ENCODE results near the gene TAL2.

Gene TAL2

GRCh38 chr9:105678163-105678562 is 15.9 kb downstream of the TAL2 start:
- Histone ChIP-seq H3K4me3 (ENCODE audit: low read depth in 1 of 2, low read length in 2 of 2) (no peak overlapping the region), H3K27ac (ENCODE audit: low read depth, low read length) (no peak overlapping the region), H3K9ac (ENCODE audit: low read length) (no peak overlapping the region), H3K9me3 (ENCODE audit: low read length) (no peaks in the 10 kb centered on the region), H3K27me3 (ENCODE audit: control insufficient read depth in 1 of 2, insufficient read depth in 2 of 2, low read length in 2 of 2) (no peaks in the 10 kb centered on the region), H3K36me3 (ENCODE audit: insufficient read depth, low read length) (no peaks in the 10 kb centered on the region), H3K4me1 (ENCODE audit: insufficient read depth, low read length) (no peaks in the 10 kb centered on the region)

GRCh38 chr9:105678781-105679180 is 16.5 kb downstream of the TAL2 start:
- no peaks in the 10 kb centered on the region for H3K4me1 ChIP-seq (ENCODE audit: insufficient read depth, low read length)
- H3K27me3 ChIP-seq (ENCODE audit: control insufficient read depth in 1 of 2, insufficient read depth in 2 of 2, low read length in 2 of 2), result no peaks in the 10 kb centered on the region
- no peaks in the 10 kb centered on the region for H3K9me3 ChIP-seq (ENCODE audit: low read length)
- no peak overlapping the region for H3K4me3 ChIP-seq (ENCODE audit: low read depth in 1 of 2, low read length in 2 of 2)
- H3K9ac ChIP-seq (ENCODE audit: low read length), result no peak overlapping the region
- H3K36me3 ChIP-seq (ENCODE audit: insufficient read depth, low read length), result no peaks in the 10 kb centered on the region
- no peak overlapping the region for H3K27ac ChIP-seq (ENCODE audit: low read depth, low read length)

GRCh38 chr9:105679257-105680022 is 17.2 kb downstream of the TAL2 start:
- H3K9me3 ChIP-seq (ENCODE audit: low read length), result no peaks in the 10 kb centered on the region
- H3K27ac ChIP-seq (ENCODE audit: low read depth, low read length), result no peak overlapping the region
- no peaks in the 10 kb centered on the region for H3K27me3 ChIP-seq (ENCODE audit: control insufficient read depth in 1 of 2, insufficient read depth in 2 of 2, low read length in 2 of 2)
- H3K4me1 ChIP-seq (ENCODE audit: insufficient read depth, low read length), result no peaks in the 10 kb centered on the region
- no peak overlapping the region for H3K9ac ChIP-seq (ENCODE audit: low read length)
- H3K4me3 ChIP-seq (ENCODE audit: low read depth in 1 of 2, low read length in 2 of 2), result no peak overlapping the region
- H3K36me3 ChIP-seq (ENCODE audit: insufficient read depth, low read length), result no peaks in the 10 kb centered on the region

- Histone ChIP-seq H3K27me3 (ENCODE audit: control insufficient read depth in 1 of 2, insufficient read depth in 2 of 2, low read length in 2 of 2) (no peaks in the 10 kb centered on the region), H3K9me3 (ENCODE audit: low read length) (no peaks in the 10 kb centered on the region), H3K36me3 (ENCODE audit: insufficient read depth, low read length) (no peaks in the 10 kb centered on the region), H3K4me3 (ENCODE audit: low read depth in 1 of 2, low read length in 2 of 2) (no peak overlapping the region), H3K9ac (ENCODE audit: low read length) (no peak overlapping the region), H3K4me1 (ENCODE audit: insufficient read depth, low read length) (no peaks in the 10 kb centered on the region), H3K27ac (ENCODE audit: low read depth, low read length) (no peak overlapping the region)
Measured at GRCh38 chr9:105681313-105681712, 19.1 kb downstream of the TAL2 start.

- no peaks in the 10 kb centered on the region for H3K9me3 ChIP-seq (ENCODE audit: low read length)
- H3K9ac ChIP-seq (ENCODE audit: low read length), result no peak overlapping the region
- no peak overlapping the region for H3K27ac ChIP-seq (ENCODE audit: low read depth, low read length)
- no peaks in the 10 kb centered on the region for H3K36me3 ChIP-seq (ENCODE audit: insufficient read depth, low read length)
- no peak overlapping the region for H3K4me3 ChIP-seq (ENCODE audit: low read depth in 1 of 2, low read length in 2 of 2)
- no peaks in the 10 kb centered on the region for H3K27me3 ChIP-seq (ENCODE audit: control insufficient read depth in 1 of 2, insufficient read depth in 2 of 2, low read length in 2 of 2)
- H3K4me1 ChIP-seq (ENCODE audit: insufficient read depth, low read length), result no peaks in the 10 kb centered on the region
Measured at GRCh38 chr9:105681724-105682123, 19.5 kb downstream of the TAL2 start.

- Histone ChIP-seq H3K27ac (ENCODE audit: low read depth, low read length) (no peak overlapping the region), H3K36me3 (ENCODE audit: insufficient read depth, low read length) (no peaks in the 10 kb centered on the region), H3K9ac (ENCODE audit: low read length) (no peak overlapping the region), H3K9me3 (ENCODE audit: low read length) (no peaks in the 10 kb centered on the region), H3K27me3 (ENCODE audit: control insufficient read depth in 1 of 2, insufficient read depth in 2 of 2, low read length in 2 of 2) (no peaks in the 10 kb centered on the region), H3K4me3 (ENCODE audit: low read depth in 1 of 2, low read length in 2 of 2) (no peak overlapping the region), H3K4me1 (ENCODE audit: insufficient read depth, low read length) (no peaks in the 10 kb centered on the region)
Measured at GRCh38 chr9:105683688-105684275, 21.5 kb downstream of the TAL2 start.

GRCh38 chr9:105686936-105687335 is 24.7 kb downstream of the TAL2 start:
- Histone ChIP-seq H3K9me3 (ENCODE audit: low read length) (no peaks in the 10 kb centered on the region), H3K4me1 (ENCODE audit: insufficient read depth, low read length) (no peaks in the 10 kb centered on the region), H3K36me3 (ENCODE audit: insufficient read depth, low read length) (no peaks in the 10 kb centered on the region), H3K27ac (ENCODE audit: low read depth, low read length) (no peak overlapping the region), H3K4me3 (ENCODE audit: low read depth in 1 of 2, low read length in 2 of 2) (no peak overlapping the region), H3K27me3 (ENCODE audit: control insufficient read depth in 1 of 2, insufficient read depth in 2 of 2, low read length in 2 of 2) (no peaks in the 10 kb centered on the region), H3K9ac (ENCODE audit: low read length) (no peak overlapping the region)

GRCh38 chr9:105690742-105691141 is 28.5 kb downstream of the TAL2 start:
- no peaks in the 10 kb centered on the region for H3K36me3 ChIP-seq (ENCODE audit: insufficient read depth, low read length)
- H3K4me3 ChIP-seq (ENCODE audit: low read depth in 1 of 2, low read length in 2 of 2), result no peak overlapping the region
- H3K4me1 ChIP-seq (ENCODE audit: insufficient read depth, low read length), result peaks cover 5% of the 10 kb centered on the region
- no peaks in the 10 kb centered on the region for H3K9me3 ChIP-seq (ENCODE audit: low read length)
- no peak overlapping the region for H3K27ac ChIP-seq (ENCODE audit: low read depth, low read length)
- no peak overlapping the region for H3K9ac ChIP-seq (ENCODE audit: low read length)
- peaks cover 0 to 7% of the 10 kb centered on the region in 2 donors for H3K27me3 ChIP-seq (ENCODE audit: control insufficient read depth in 1 of 2, insufficient read depth in 2 of 2, low read length in 2 of 2)

GRCh38 chr9:105693435-105694189 is 31.4 kb downstream of the TAL2 start:
- no peak overlapping the region for H3K9ac ChIP-seq (ENCODE audit: low read length)
- H3K27me3 ChIP-seq (ENCODE audit: control insufficient read depth in 1 of 2, insufficient read depth in 2 of 2, low read length in 2 of 2), result peaks cover 0 to 7% of the 10 kb centered on the region in 2 donors
- H3K9me3 ChIP-seq (ENCODE audit: low read length), result no peaks in the 10 kb centered on the region
- peaks cover 5% of the 10 kb centered on the region for H3K4me1 ChIP-seq (ENCODE audit: insufficient read depth, low read length)
- H3K27ac ChIP-seq (ENCODE audit: low read depth, low read length), result no peak overlapping the region
- H3K36me3 ChIP-seq (ENCODE audit: insufficient read depth, low read length), result no peaks in the 10 kb centered on the region
- peak overlapping the region; percentile 57 to 64 for H3K4me3 ChIP-seq (ENCODE audit: low read depth in 1 of 2, low read length in 2 of 2)

GRCh38 chr9:105694190-105694847 is 32.1 kb downstream of the TAL2 start, which contains the start of gene TMEM38B:
TSS of gene TMEM38B (plus strand) at chr9:105694541. CDS start at chr9:105694661, 120 bp downstream.
- H3K9ac ChIP-seq (ENCODE audit: low read length), result peak within 1 kb of the TSS; percentile 54
- peaks cover 0 to 7% of the 10 kb centered on the region in 2 donors for H3K27me3 ChIP-seq (ENCODE audit: control insufficient read depth in 1 of 2, insufficient read depth in 2 of 2, low read length in 2 of 2)
- peaks cover 5% of the 10 kb centered on the region for H3K4me1 ChIP-seq (ENCODE audit: insufficient read depth, low read length)

More at GRCh38 chr9:105694190-105694847, 32.1 kb downstream of the TAL2 start, which contains the start of gene TMEM38B:
- no peaks in the 10 kb centered on the region for H3K36me3 ChIP-seq (ENCODE audit: insufficient read depth, low read length)
- H3K9me3 ChIP-seq (ENCODE audit: low read length), result no peaks in the 10 kb centered on the region
- peak within 1 kb of the TSS; percentile 41 for H3K27ac ChIP-seq (ENCODE audit: low read depth, low read length)
- H3K4me3 ChIP-seq (ENCODE audit: low read depth in 1 of 2, low read length in 2 of 2), result peak within 1 kb of the TSS; percentile 57 to 64
